Ectodermal cell (in vitro differentiated cells): ENCODE results near the gene ZFX. TPM values are rescaled to one million over a fixed set of nuclear protein-coding genes. Genes with fewer than 3 reads are reported as not detected.
"Not testable (repeated sequence)": the region's sequence is repeated elsewhere in the genome, so short reads cannot be mapped to it uniquely, and the experiment has no call there.

Source experiments
- H3K27ac ChIP-seq: 2 replicates; pipeline ENCODE4 v1.7.0; 2013; ENCODE audit warnings: mild to moderate bottlenecking, low read depth, low read length; ENCODE audit not compliant: insufficient read depth, poor library complexity, severe bottlenecking
- H3K27me3 ChIP-seq: 2 replicates; pipeline ENCODE4 v1.7.0; 2013; ENCODE audit warnings: mild to moderate bottlenecking, low read length; ENCODE audit not compliant: insufficient read depth, control insufficient read depth, poor library complexity, severe bottlenecking
- H3K36me3 ChIP-seq: one replicate; pipeline ENCODE4 v1.7.0; 2013; ENCODE audit warnings: low read length; ENCODE audit not compliant: control insufficient read depth, insufficient read depth
- H3K4me1 ChIP-seq: one replicate; pipeline ENCODE4 v1.7.0; 2013; ENCODE audit warnings: low read length; ENCODE audit not compliant: control insufficient read depth, insufficient read depth
- H3K4me3 ChIP-seq: 2 replicates; pipeline ENCODE4 v1.7.0; 2013; ENCODE audit warnings: low read depth, low read length, control low read depth; ENCODE audit not compliant: insufficient read depth
- H3K9me3 ChIP-seq: 2 replicates; pipeline ENCODE4 v1.7.0; 2013; ENCODE audit warnings: mild to moderate bottlenecking, low read length, moderate library complexity; ENCODE audit not compliant: control insufficient read depth
- WGBS, 2 experiments: methylation state at CpG; one replicate each; pipeline ENCODE4 v1.1.7; 2013; ENCODE audit warnings: missing lambda C conversion rate in 2 of 2; 5-methylcytosine and 5-hydroxymethylcytosine counted together
- polyA plus RNA-seq, 4 experiments: library from polyadenylated mRNA; stranded (reverse); fragments of 50-300 nt; gene quantifications; one replicate each; pipeline ENCODE4 v1.2.3, GENCODE V29; 2013

Gene ZFX
- polyA plus RNA-seq (2013, experiment 1 of 4) = 16.2 TPM
- polyA plus RNA-seq (2013, experiment 2 of 4) = 22.1 TPM
- 18.3 TPM for polyA plus RNA-seq (2013, experiment 3 of 4)
- polyA plus RNA-seq (2013, experiment 4 of 4) = 18.3 TPM

DNA sequence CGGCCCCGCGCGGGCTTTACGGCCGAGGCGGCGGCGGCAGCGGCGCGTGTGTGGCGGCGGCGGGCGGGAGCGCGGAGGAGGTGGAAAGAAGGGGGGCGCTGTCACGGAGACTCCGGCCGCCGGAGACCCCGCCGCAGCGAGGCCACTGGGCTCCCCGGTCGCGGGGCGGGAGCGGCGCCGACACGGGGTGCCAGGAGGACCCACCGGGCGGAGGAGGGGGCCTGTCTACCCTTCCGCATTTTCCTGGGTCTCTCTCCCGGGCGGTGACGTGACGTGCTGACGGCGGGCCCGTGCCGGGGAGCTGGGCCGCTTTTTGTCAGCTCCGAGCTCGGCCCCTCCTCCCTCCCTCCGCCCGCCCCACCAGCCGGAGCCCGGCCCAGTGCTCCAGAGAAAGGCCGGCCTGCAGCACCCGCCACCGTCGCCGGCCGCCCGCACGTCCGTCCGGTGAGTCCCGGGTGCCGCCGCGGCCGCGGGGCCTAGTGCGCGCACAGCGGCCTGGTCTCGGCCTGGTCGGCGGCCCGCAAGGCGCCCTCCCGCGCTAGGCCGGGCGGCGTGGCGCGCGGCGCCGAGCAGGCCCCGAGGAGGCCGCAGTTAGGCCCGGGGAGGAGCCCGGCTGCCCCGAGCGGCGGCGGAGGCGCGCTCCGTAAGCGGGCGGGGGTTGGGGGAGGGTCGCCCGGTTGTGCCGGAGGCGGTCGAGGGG, at the start of gene ZFX:
TSS of gene ZFX (plus strand) at position 379 of the 700 bp plus-strand sequence. CDS start 23,014 bp downstream, outside the sequence.
- Histone ChIP-seq H3K27ac (peak within 1 kb of the TSS; percentile 99), H3K27me3 (no peaks in the 10 kb centered on the region), H3K4me1 (peaks cover 3% of the 10 kb centered on the region), H3K9me3 (no peaks in the 10 kb centered on the region), H3K4me3 (peak within 1 kb of the TSS; percentile 62), H3K36me3 (no peaks in the 10 kb centered on the region)
- WGBS, 2 experiments = 0% methylated on average over 103 to 104 of the region's 104 CpGs

DNA sequence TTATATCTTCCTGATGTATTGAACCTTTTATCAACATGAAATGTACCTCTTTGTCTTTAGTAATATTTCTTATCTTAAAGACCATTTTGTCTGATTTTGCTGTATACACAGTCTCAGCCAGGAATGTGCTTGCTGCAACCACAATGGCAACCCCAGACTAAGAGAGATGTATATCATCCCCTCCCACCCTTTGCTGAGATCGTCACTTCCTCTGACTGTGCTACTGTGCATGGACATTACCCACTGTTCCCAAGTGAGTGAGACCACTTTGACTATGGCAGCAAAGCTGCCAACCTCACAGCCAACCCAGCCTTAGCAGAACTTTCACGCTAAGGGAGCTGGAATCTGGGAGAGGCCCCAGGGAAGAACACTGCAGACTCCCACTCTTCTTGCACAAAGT, 48.8 kb upstream of the ZFX start:
- WGBS, 2 experiments = 80 to 81% methylated on average over 2 of the region's 2 CpGs
- Histone ChIP-seq H3K4me1 (no peaks in the 10 kb centered on the region), H3K27ac (no peak overlapping the region), H3K4me3 (no peak overlapping the region), H3K9me3 (no peaks in the 10 kb centered on the region), H3K27me3 (no peaks in the 10 kb centered on the region), H3K36me3 (no peaks in the 10 kb centered on the region)

DNA sequence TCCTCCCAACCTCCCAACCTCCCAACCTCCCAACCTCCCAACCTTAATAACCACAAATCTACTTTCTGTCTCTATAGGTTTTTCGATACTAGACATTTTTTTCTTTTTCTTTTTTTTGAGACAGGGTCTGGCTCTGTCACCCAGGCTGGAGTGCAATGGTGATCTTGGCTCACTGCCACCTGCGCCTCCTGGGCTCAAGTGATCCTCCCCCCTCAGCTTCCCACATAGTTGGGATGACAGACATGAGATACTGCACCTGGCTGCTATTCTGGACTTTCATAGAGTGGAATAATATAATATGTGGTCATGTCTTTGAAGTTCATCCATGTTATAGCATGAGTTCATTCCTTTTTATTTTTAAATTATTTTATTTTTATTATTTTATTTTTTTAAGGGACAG, 39.5 kb upstream of the ZFX start:
- no peaks in the 10 kb centered on the region for H3K36me3 ChIP-seq
- no peaks in the 10 kb centered on the region for H3K9me3 ChIP-seq
- H3K27ac ChIP-seq = no peak overlapping the region
- H3K4me1 ChIP-seq = no peaks in the 10 kb centered on the region
- H3K27me3 ChIP-seq = no peaks in the 10 kb centered on the region
- WGBS, 2 experiments = 100% methylated on average over 1 to 2 of the region's 2 CpGs
- no peak overlapping the region for H3K4me3 ChIP-seq

DNA sequence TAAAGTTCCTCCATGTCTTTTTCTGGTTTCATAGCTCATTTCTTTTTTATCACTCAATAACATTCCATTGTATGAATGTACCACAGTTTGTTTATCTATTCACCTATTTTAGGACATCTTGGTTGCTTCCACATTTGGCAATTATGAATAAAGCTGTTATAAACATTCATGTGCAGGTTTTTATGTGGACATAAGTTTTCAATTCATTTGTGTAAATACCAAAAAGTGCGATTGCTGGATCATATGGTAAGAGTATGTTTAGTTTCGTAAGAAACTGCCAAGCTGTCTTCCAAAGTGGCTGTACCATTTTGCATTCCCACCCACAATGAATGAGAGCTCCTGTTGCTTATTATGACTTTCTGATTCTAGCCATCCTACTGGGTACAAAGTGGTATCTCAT, 36.3 kb upstream of the ZFX start:
- Histone ChIP-seq H3K4me1 (no peaks in the 10 kb centered on the region), H3K4me3 (no peak overlapping the region), H3K27ac (no peak overlapping the region), H3K9me3 (no peaks in the 10 kb centered on the region), H3K27me3 (no peaks in the 10 kb centered on the region), H3K36me3 (no peaks in the 10 kb centered on the region)
- 88 to 92% methylated on average over 2 of the region's 2 CpGs for WGBS, 2 experiments

DNA sequence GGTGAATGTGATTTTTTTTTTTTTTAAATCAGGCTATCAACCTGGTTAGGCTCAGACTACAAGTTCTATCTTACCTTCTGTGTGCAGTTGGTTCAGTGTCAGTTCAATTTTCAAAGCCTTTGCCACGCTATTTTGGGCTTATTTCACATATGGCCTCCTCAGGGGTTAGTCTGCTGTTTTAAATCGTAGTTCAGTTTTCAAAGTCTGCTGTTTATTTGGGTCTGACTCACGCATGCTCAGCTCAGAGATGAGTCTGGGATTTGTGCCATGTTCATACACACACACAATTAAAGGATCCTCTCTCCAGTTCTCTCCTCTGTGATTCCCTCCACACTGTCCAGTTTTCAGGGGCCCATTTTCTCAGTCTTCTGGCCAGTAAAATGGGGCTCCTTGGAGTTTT, 32.3 kb upstream of the ZFX start:
- Histone ChIP-seq H3K27ac (no peak overlapping the region), H3K27me3 (no peaks in the 10 kb centered on the region), H3K9me3 (no peaks in the 10 kb centered on the region), H3K4me3 (no peak overlapping the region), H3K4me1 (no peaks in the 10 kb centered on the region), H3K36me3 (no peaks in the 10 kb centered on the region)
- WGBS, 2 experiments = 92 to 94% methylated on average over 3 of the region's 3 CpGs

DNA sequence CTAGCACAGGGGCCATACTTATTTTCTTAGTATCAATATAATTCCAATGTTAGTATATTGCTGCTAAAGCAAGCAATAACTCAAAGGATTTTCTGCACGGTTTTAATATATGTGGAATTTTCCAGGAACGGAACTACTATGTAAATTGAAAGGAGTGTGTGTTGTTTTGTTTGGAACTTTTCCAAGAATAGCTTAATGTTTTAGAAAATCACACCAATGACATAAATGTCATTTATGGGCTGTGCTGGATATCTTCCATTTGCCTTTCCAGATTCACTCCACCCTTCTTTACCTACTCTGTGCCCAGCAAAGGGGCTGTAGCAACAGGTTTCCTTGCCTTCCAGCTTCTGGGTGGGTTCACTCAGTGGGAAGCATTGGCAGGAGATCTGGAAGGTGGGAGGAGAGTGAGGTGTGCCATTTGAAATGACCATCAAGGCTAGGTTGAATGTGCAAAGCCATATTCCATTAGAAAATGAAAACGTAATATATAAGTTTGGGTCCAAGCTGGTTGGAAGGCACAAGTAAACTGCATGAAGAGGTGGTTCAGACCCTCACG, 25.2 kb upstream of the ZFX start:
- Histone ChIP-seq H3K4me3 (no peak overlapping the region), H3K36me3 (no peaks in the 10 kb centered on the region), H3K4me1 (no peaks in the 10 kb centered on the region), H3K27me3 (no peaks in the 10 kb centered on the region), H3K27ac (no peak overlapping the region), H3K9me3 (no peaks in the 10 kb centered on the region)
- 97 to 99% methylated on average over 2 to 3 of the region's 4 CpGs for WGBS, 2 experiments

DNA sequence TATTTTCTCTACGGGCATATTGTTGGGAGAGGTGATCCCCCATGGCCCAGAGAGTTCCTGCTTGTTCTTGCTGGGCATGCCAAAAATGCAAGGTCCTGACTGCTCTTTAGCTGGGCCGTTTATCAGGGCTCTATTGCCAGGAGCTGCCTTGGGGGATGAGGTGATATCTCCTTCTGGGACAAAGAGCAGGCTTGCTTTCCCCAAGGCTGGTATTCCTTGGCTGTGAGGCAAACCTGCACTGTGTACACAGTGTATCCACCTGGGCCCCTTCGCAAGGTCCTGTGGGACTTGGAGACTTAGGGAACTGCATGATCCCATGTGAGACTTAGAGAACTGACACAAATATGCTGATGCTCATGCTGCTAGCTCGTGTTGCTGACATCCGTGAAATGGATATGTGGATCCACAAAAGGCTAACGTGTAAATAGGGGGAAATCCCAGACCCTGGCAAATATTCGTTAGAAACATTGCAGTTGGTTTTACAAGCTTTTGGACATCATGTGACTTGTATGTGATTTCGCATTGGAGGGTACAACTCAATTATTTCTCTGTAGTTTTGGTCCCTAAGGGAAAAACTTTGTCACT, 24.4 kb upstream of the ZFX start:
- H3K4me3 ChIP-seq = no peak overlapping the region
- WGBS, 2 experiments = 83 to 86% methylated on average over 8 of the region's 8 CpGs

DNA sequence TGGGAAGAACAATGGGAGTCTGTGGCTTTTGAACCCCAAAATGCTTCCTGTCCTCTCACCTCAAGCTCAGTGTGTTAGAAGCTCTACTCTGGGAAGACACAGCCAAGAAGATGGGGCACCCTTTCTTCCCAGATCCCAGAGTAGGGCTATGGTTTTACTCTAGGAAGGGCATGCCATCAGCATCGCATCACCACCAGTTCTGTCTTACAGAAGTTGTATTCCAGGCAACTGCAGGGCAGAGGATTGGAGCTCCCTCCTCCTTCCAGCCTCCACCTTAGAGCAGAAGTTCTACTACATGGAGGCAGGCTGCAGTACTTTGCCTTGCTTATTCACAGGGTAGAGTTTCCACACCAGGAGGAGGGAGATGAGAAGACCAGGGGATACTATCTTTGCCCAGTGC, 18.1 kb upstream of the ZFX start:
- H3K27ac ChIP-seq = no peak overlapping the region
- WGBS, 2 experiments = 92 to 100% methylated on average over 1 of the region's 1 CpG
- H3K36me3 ChIP-seq = no peaks in the 10 kb centered on the region
- no peaks in the 10 kb centered on the region for H3K27me3 ChIP-seq
- H3K9me3 ChIP-seq = no peaks in the 10 kb centered on the region
- H3K4me1 ChIP-seq = no peaks in the 10 kb centered on the region
- no peak overlapping the region for H3K4me3 ChIP-seq

More for the DNA sequence above, 24.4 kb upstream of the ZFX start:
- Histone ChIP-seq H3K9me3 (no peaks in the 10 kb centered on the region), H3K27ac (no peak overlapping the region), H3K4me1 (no peaks in the 10 kb centered on the region), H3K27me3 (no peaks in the 10 kb centered on the region), H3K36me3 (no peaks in the 10 kb centered on the region)

DNA sequence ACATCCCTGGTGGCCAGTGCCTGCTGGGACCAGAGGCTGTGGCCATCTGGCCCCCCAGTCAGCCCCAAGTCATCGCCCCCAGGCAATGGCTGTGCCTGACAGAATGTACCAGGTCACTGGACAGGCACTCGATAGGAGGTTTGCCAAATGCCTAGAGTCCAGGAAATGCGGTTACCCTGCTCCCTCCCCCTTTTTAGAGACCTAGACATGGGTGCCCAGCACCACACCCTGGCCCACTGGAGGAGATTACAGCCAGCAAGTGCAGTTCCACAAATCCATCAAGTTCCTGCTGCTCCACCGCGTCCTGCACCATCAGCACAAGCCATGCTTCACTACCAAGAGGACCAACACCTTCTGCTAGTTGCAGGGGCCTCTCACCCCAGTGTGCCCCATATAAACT, 16.2 kb upstream of the ZFX start:
- Histone ChIP-seq H3K27ac (no peak overlapping the region), H3K9me3 (no peaks in the 10 kb centered on the region), H3K4me3 (no peak overlapping the region), H3K36me3 (no peaks in the 10 kb centered on the region), H3K27me3 (no peaks in the 10 kb centered on the region), H3K4me1 (no peaks in the 10 kb centered on the region)
- 91 to 93% methylated on average over 3 to 5 of the region's 5 CpGs for WGBS, 2 experiments

DNA sequence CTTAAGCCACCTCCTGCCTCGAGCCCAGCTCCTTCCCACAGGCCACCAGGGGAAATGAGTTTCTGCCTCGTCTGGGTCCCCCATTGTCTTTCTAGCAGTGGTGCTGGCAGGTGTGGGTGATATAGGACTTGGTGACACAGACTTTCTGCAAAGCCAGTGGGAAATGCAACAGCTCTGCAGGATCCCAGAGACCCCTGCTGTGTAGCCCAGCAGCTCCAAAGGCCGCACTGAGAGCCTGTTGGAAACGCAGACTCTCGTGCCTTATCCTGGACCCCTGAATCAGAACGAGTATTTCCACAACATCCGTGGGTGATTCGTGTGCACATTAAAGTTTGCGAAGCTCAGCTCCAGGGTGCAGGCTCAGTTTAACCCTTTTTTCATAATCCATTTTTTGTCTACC, 13.8 kb upstream of the ZFX start:
- not testable (repeated sequence) for H3K27ac ChIP-seq, H3K27me3 ChIP-seq, H3K4me1 ChIP-seq, H3K36me3 ChIP-seq, H3K4me3 ChIP-seq, H3K9me3 ChIP-seq
- WGBS, 2 experiments = 61% methylated on average over 7 of the region's 9 CpGs
